GM21381 (cell line): ENCODE results near the gene H19.

Source experiments
- ATAC-seq: cut with Tn5 transposase; IDR thresholded peaks from one replicate; pipeline ENCODE4 v1.9.1; 2021; ENCODE audit warnings: mild to moderate bottlenecking, moderate library complexity; ENCODE audit not compliant: unreplicated experiment

H19 gene

GRCh38 chr11:1948389-1948788 lies 49.3 kb downstream of the H19 start:
- ATAC-seq = no peak

GRCh38 chr11:1947592-1948237 lies 49.9 kb downstream of the H19 start:
- no peak for ATAC-seq

GRCh38 chr11:1946812-1947484 lies 50.7 kb downstream of the H19 start, which contains the start of gene MRPL23:
Gene MRPL23 (plus strand): TSS chr11:1947332. CDS start chr11:1947363, 31 bp downstream.
- peak; percentile 61 for ATAC-seq
